HepG2 (cell line): Measurements from ENCODE around the gene RASA2. TPM values are rescaled to one million over a fixed set of nuclear protein-coding genes. Genes with fewer than 3 reads are reported as not detected.

ENCODE experiments used
- CBX1 ChIP-seq: IDR thresholded peaks from one replicate; pipeline ENCODE4 v1.6.1; 2016; ENCODE audit warnings: antibody characterized with exemption, low read depth
- CEBPG ChIP-seq: IDR thresholded peaks from 2 replicates; pipeline ENCODE4 v1.6.1; 2016
- ERF ChIP-seq: IDR thresholded peaks from 2 replicates; pipeline ENCODE4 v1.6.1; 2018; ENCODE audit warnings: missing biosample characterization, missing genetic modification reagents
- FOXA3 ChIP-seq: IDR thresholded peaks from 2 replicates; pipeline ENCODE4 v1.6.1; 2016; ENCODE audit warnings: missing genetic modification reagents, missing compliant biosample characterization
- FOXK1 ChIP-seq: sonication (generic); formaldehyde crosslinking; IDR thresholded peaks from 2 replicates; pipeline ENCODE4 v1.4.0; 2020; ENCODE audit warnings: low read depth, missing genetic modification reagents, borderline replicate concordance
- FUBP1 ChIP-seq: sonication (generic); formaldehyde crosslinking; IDR thresholded peaks from 2 replicates; pipeline ENCODE4 v1.5.1; 2020; ENCODE audit warnings: missing genetic modification reagents, mild to moderate bottlenecking, borderline replicate concordance
- GABPB1 ChIP-seq: IDR thresholded peaks from 2 replicates; pipeline ENCODE4 v1.6.1; 2016; ENCODE audit warnings: mild to moderate bottlenecking, missing genetic modification reagents, moderate library complexity, missing compliant biosample characterization
- HMG20A ChIP-seq: IDR thresholded peaks from 2 replicates; pipeline ENCODE4 v1.6.1; 2016; ENCODE audit warnings: borderline replicate concordance
- IKZF1 ChIP-seq: fragments of 450-650 bp; IDR thresholded peaks from 2 replicates; pipeline ENCODE4 v1.7.1; 2016
- JDP2 ChIP-seq: sonication (generic); formaldehyde crosslinking; IDR thresholded peaks from 2 replicates; pipeline ENCODE4 v1.8.1; 2022; ENCODE audit warnings: missing genetic modification reagents, borderline replicate concordance
- JUN ChIP-seq: sonication (generic); formaldehyde crosslinking; IDR thresholded peaks from 2 replicates; pipeline ENCODE4 v1.4.0; 2020; ENCODE audit warnings: mild to moderate bottlenecking, missing genetic modification reagents
- KLF16 ChIP-seq, 2 experiments: sonication (generic) in 1 of 2; formaldehyde crosslinking in 1 of 2; IDR thresholded peaks; 2 replicates each; pipeline versions ENCODE4 v1.6.1 to v1.8.0; 2016 to 2023; ENCODE audit warnings: missing genetic modification reagents in 2 of 2, missing compliant biosample characterization in 1 of 2
- MIXL1 ChIP-seq: IDR thresholded peaks from 2 replicates; pipeline ENCODE4 v1.6.1; 2016
- PLSCR1 ChIP-seq: sonication (generic); formaldehyde crosslinking; IDR thresholded peaks from 2 replicates; pipeline ENCODE4 v1.5.0; 2020; ENCODE audit warnings: missing genetic modification reagents, mild to moderate bottlenecking, borderline replicate concordance
- PRDM15 ChIP-seq: sonication (generic); formaldehyde crosslinking; IDR thresholded peaks from 2 replicates; pipeline ENCODE4 v1.4.0; 2020; ENCODE audit warnings: missing genetic modification reagents
- SOX13 ChIP-seq, 3 experiments: fragments of 450-650 bp in 1 of 3; sonication (generic) in 1 of 3; formaldehyde crosslinking in 1 of 3; IDR thresholded peaks in 2 of 3; conservative IDR thresholded peaks in 1 of 3; 2 replicates each; pipeline versions ENCODE4 v1.5.0 to v1.6.1; 2016 to 2020; ENCODE audit warnings: antibody characterized with exemption in 1 of 3, mild to moderate bottlenecking in 1 of 3, missing compliant biosample characterization in 1 of 3, missing genetic modification reagents in 1 of 3, moderate library complexity in 1 of 3
- SOX5 ChIP-seq: IDR thresholded peaks from 2 replicates; pipeline ENCODE4 v1.6.1; 2016; ENCODE audit warnings: borderline replicate concordance
- ZBTB14 ChIP-seq: sonication (generic); formaldehyde crosslinking; IDR thresholded peaks from 2 replicates; pipeline ENCODE4 v1.4.0; 2020; ENCODE audit warnings: missing genetic modification reagents
- ZNF329 ChIP-seq: sonication (generic); formaldehyde crosslinking; IDR thresholded peaks from 2 replicates; pipeline ENCODE4 v1.9.0; 2021; ENCODE audit warnings: low read depth, mild to moderate bottlenecking, missing genetic modification reagents
- ZNF331 ChIP-seq: sonication (generic); formaldehyde crosslinking; IDR thresholded peaks from 2 replicates; pipeline ENCODE4 v1.4.0; 2020; ENCODE audit warnings: missing genetic modification reagents
- ZNF547 ChIP-seq: sonication (generic); formaldehyde crosslinking; IDR thresholded peaks from 2 replicates; pipeline ENCODE4 v1.5.1; 2020; ENCODE audit warnings: mild to moderate bottlenecking, missing genetic modification reagents
- ZNF768 ChIP-seq: sonication (generic); formaldehyde crosslinking; IDR thresholded peaks from 2 replicates; pipeline ENCODE4 v1.4.0; 2020; ENCODE audit warnings: missing genetic modification reagents
- ZNF879 ChIP-seq: sonication (generic); formaldehyde crosslinking; IDR thresholded peaks from 2 replicates; pipeline ENCODE4 v1.8.1; 2023; ENCODE audit warnings: missing genetic modification reagents
- ZSCAN12 ChIP-seq: sonication (generic); formaldehyde crosslinking; IDR thresholded peaks from 2 replicates; pipeline ENCODE4 v1.9.0; 2021; ENCODE audit warnings: mild to moderate bottlenecking, missing genetic modification reagents
- polyA plus RNA-seq, 8 experiments: library from polyadenylated mRNA; depleted of rRNA in 3 of 8; stranded (reverse) in 7 of 8; unstranded in 1 of 8; fragments of >200 nt; fragmentation: Illumina TruSeq in 4 of 8; extraction: Trizol in 4 of 8; gene quantifications; 2 replicates each; pipeline versions ENCODE4 v1.2.1 to v1.2.3, GENCODE V29; 2011 to 2016; ENCODE audit warnings: low read depth in 4 of 8, missing spikeins in 1 of 8, mixed read lengths in 1 of 8; ENCODE audit not compliant: insufficient read depth in 1 of 8
- total RNA-seq, 5 experiments: library from RNA; depleted of rRNA; stranded (reverse); fragments of >200 nt; fragmentation: Illumina TruSeq; extraction: Trizol; gene quantifications; 2 replicates each; pipeline ENCODE4 v1.2.3, GENCODE V29; 2016; ENCODE audit warnings: low read depth in 1 of 5

Gene RASA2
- total and polyA plus RNA-seq, 2 of the 13 experiments (the other 11 are each of a cell fraction or from before 2014, with no cell fraction given) = 5.4 to 8.5 TPM

GRCh38 chr3:141457624-141458236, 29.1 kb upstream of the RASA2 start (continued):
- TF ChIP-seq PRDM15 = no peak
- TF ChIP-seq ZNF329 (CRISPR knock-in tag) = no peak
- peak; percentile 82; the same call in 1 of the 2 replicates for TF ChIP-seq HMG20A (CRISPR knock-in tag)
- peak in 1 of 2 experiments; percentile 53; a peak in 1 of 4 replicates for TF ChIP-seq KLF16 (CRISPR knock-in tag; IDR thresholded peaks at IDR 0.05)
- no peak for TF ChIP-seq ZNF768
- 0 out of 2 replicates have a peak, but pooled peaks have one; percentile 45 for TF ChIP-seq JUN (CRISPR knock-in tag)
- TF ChIP-seq ERF (CRISPR knock-in tag) = peak; percentile 51; the same call in 1 of the 2 replicates
- peak; percentile 53 for TF ChIP-seq FOXA3 (CRISPR knock-in tag)
- peak; percentile 61; the same call in 1 of the 2 replicates for TF ChIP-seq SOX5
- no peak for TF ChIP-seq CBX1
- TF ChIP-seq ZBTB14 = no peak
- peak; percentile 19; the same call in 1 of the 2 replicates for TF ChIP-seq CEBPG (CRISPR knock-in tag)
- no peak for TF ChIP-seq ZSCAN12
- TF ChIP-seq ZNF547 (CRISPR knock-in tag) = no peak
- peak; percentile 38; the same call in 1 of the 2 replicates for TF ChIP-seq ZNF331
- TF ChIP-seq ZNF879 = no peak
- TF ChIP-seq GABPB1 = no peak
- TF ChIP-seq IKZF1 = no peak
- no peak for TF ChIP-seq SOX13 (IDR thresholded peaks at IDR 0.05)
- TF ChIP-seq SOX13 (CRISPR knock-in tag; conservative IDR thresholded peaks at IDR 0.05 in 1 of 2, IDR thresholded peaks at IDR 0.05 in 1 of 2) = peak in 1 of 2 experiments; percentile 60; a peak in 1 of 4 replicates
- TF ChIP-seq FOXK1 (CRISPR knock-in tag) = 0 out of 2 replicates have a peak, but pooled peaks have one; percentile 28
- TF ChIP-seq JDP2 = no peak
- no peak for TF ChIP-seq FUBP1 (CRISPR knock-in tag)
- TF ChIP-seq PLSCR1 (CRISPR knock-in tag) = no peak
- TF ChIP-seq MIXL1 (CRISPR knock-in tag) = peak; percentile 76
